ENCODE results near the gene PABPC1L2A.
"Not testable (repeated sequence)": the region's sequence is repeated elsewhere in the genome, so short reads cannot be mapped to it uniquely, and the experiment has no call there.

PABPC1L2A gene

GRCh38 chrX:73079024-73079562 is at the start of gene PABPC1L2A:
PABPC1L2A (minus strand) TSS chrX:73079512; CDS start chrX:73079386, 126 bp downstream.
- not testable (repeated sequence) for DNase-seq

GRCh38 chrX:73127700-73128241 is 48.5 kb upstream of the PABPC1L2A start:
- peak in 31 of 56 donors; percentile 0 to 37 (median 2) for DNase-seq

GRCh38 chrX:73126240-73126639 is 46.9 kb upstream of the PABPC1L2A start:
- DNase-seq, result no peak

GRCh38 chrX:73099505-73099904 is 20.2 kb upstream of the PABPC1L2A start:
- not testable (repeated sequence) for DNase-seq

- peak in 1 of 56 donors; percentile 7 for DNase-seq
Measured at GRCh38 chrX:73086766-73087165, 7.5 kb upstream of the PABPC1L2A start.

- not testable (repeated sequence) for DNase-seq
Measured at GRCh38 chrX:73079884-73080283, 572 bp upstream of the PABPC1L2A start.

GRCh38 chrX:73078597-73078996 is 715 bp downstream of the PABPC1L2A start:
- DNase-seq, result not testable (repeated sequence)

GRCh38 chrX:73076838-73077237 is 2.5 kb downstream of the PABPC1L2A start:
- DNase-seq, result no peak

GRCh38 chrX:73069365-73070035 is 9.8 kb downstream of the PABPC1L2A start:
- DNase-seq, result no peak

- DNase-seq, result no peak
Measured at GRCh38 chrX:73068467-73069364, 10.6 kb downstream of the PABPC1L2A start.

GRCh38 chrX:73067761-73068466 is 11.4 kb downstream of the PABPC1L2A start:
- DNase-seq, result not testable (repeated sequence)

- no peak for DNase-seq
Measured at GRCh38 chrX:73028876-73029275, 50.4 kb downstream of the PABPC1L2A start.

Measured in nucleus accumbens (tissue), 56 donors.